ENCODE results near the gene SRSF3. TPM values are rescaled to one million over a fixed set of nuclear protein-coding genes. Genes with fewer than 3 reads are reported as not detected.
"Not testable (repeated sequence)": the region's sequence is repeated elsewhere in the genome, so short reads cannot be mapped to it uniquely, and the experiment has no call there.

The SRSF3 gene
- total RNA-seq, 2 donors from 2014 or later, result 88.5 to 120 TPM

DNA sequence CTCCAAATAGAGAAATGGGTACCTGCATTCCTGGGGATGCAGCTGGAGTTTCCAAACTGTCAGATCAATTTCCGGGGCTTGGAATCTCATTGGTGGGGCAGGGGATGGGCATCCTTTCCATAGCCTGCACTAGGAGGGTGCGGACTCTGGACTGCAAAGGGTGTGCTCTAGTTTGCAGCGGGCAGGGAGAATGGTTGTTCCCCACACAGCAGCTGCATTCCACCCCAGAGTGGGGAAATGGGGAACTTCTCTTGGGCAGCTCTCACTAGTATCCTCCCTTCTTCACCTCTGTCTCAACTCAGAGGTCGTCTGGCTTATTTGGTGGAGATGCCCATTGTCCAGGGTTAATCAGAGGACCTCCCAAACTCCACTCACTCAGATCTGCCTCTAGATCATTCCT lies 49.8 kb downstream of the SRSF3 start:
- DNase-seq (ENCODE audit: low spot score), result no peak
- H3K27ac ChIP-seq, result no peak overlapping the region
- H3K36me3 ChIP-seq, result no peaks in the 10 kb centered on the region
- TF ChIP-seq, protein P1, sequence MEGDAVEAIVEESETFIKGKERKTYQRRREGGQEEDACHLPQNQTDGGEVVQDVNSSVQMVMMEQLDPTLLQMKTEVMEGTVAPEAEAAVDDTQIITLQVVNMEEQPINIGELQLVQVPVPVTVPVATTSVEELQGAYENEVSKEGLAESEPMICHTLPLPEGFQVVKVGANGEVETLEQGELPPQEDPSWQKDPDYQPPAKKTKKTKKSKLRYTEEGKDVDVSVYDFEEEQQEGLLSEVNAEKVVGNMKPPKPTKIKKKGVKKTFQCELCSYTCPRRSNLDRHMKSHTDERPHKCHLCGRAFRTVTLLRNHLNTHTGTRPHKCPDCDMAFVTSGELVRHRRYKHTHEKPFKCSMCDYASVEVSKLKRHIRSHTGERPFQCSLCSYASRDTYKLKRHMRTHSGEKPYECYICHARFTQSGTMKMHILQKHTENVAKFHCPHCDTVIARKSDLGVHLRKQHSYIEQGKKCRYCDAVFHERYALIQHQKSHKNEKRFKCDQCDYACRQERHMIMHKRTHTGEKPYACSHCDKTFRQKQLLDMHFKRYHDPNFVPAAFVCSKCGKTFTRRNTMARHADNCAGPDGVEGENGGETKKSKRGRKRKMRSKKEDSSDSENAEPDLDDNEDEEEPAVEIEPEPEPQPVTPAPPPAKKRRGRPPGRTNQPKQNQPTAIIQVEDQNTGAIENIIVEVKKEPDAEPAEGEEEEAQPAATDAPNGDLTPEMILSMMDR (IDR thresholded peaks at IDR 0.05), result no peak
- H3K9me3 ChIP-seq, result no peaks in the 10 kb centered on the region
- H3K4me1 ChIP-seq (ENCODE audit: control insufficient read depth in 1 of 2, low read depth in 2 of 2), result peaks cover 12 to 15% of the 10 kb centered on the region in 2 donors
- H3K27me3 ChIP-seq (replicated peaks; ENCODE audit: insufficient read depth), result no peaks in the 10 kb centered on the region
- ATAC-seq (ENCODE audit: insufficient number of reproducible peaks, low FRiP score, low read depth), result no peak
- no peak overlapping the region for H3K4me3 ChIP-seq

DNA sequence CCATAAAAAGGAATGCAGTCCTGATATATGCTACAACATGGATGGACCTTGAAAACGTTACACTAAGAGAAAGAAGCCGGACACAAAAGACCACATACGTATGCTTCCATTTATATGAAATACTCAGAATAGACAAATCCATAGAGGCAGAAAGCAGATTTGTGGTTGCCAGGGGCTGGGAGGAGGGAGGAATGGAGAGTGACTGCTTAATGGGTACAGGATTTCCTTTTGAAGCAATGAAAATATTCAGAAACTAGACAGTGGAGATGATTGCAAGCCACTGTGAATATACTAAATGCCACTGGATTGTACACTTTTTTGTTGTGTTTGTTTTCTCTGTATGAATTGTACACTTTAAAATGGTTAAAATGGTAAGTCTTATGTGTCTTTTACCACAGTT lies 54.9 kb downstream of the SRSF3 start:
- Histone ChIP-seq H3K27ac (no peak overlapping the region), H3K27me3 (replicated peaks; ENCODE audit: insufficient read depth) (no peaks in the 10 kb centered on the region), H3K4me3 (no peak overlapping the region), H3K9me3 (no peaks in the 10 kb centered on the region), H3K36me3 (no peaks in the 10 kb centered on the region), H3K4me1 (ENCODE audit: control insufficient read depth in 1 of 2, low read depth in 2 of 2) (peaks cover 0 to under 1% of the 10 kb centered on the region in 2 donors)
- DNase-seq (ENCODE audit: low spot score) (no peak), ATAC-seq (ENCODE audit: insufficient number of reproducible peaks, low FRiP score, low read depth) (no peak)
- TF ChIP-seq, protein P1 (IDR thresholded peaks at IDR 0.05), result no peak

DNA sequence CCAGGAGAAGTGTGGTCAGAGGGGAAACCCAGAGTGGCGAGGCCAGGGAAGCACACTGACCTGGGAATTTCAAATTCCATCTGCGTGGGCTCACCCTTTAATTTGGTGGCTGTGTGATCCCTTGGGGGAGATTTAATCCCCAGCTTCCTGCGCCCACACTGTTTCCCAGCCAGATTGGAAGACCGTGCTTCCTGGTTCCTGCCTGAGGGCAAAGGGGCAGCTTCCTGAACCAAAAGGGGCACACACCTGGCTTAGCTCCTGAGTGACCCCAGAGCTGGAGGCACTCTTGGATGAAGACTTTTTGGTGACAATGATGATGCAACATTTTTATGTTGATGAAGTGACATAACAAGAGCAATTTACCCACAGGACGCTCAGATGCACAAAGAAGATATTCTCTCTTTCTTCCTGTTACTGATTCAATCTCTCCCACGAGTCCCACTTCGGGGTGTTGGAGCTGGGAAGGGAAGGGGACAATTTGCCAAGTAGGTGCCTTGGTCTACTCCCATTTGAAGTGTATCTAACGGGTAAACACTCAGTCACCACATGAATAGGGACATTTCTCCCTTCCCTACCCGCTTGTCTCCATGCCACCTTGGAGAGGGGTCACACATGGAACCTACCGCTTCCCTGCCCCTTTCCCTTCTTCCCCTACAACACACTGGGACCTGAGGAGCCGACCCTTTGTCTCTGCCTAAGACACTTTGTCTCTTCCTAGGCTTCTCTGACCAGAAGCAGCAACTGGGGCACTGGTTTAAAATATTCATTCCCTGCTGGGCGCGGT lies 55.7 kb downstream of the SRSF3 start:
- no peak for ATAC-seq (ENCODE audit: insufficient number of reproducible peaks, low FRiP score, low read depth)
- Histone ChIP-seq H3K36me3 (no peaks in the 10 kb centered on the region), H3K4me3 (no peak overlapping the region), H3K9me3 (no peaks in the 10 kb centered on the region), H3K27me3 (replicated peaks; ENCODE audit: insufficient read depth) (no peaks in the 10 kb centered on the region), H3K27ac (no peak overlapping the region), H3K4me1 (ENCODE audit: control insufficient read depth in 1 of 2, low read depth in 2 of 2) (no peaks in the 10 kb centered on the region)
- TF ChIP-seq, protein P1 (IDR thresholded peaks at IDR 0.05), result no peak
- no peak for DNase-seq (ENCODE audit: low spot score)

DNA sequence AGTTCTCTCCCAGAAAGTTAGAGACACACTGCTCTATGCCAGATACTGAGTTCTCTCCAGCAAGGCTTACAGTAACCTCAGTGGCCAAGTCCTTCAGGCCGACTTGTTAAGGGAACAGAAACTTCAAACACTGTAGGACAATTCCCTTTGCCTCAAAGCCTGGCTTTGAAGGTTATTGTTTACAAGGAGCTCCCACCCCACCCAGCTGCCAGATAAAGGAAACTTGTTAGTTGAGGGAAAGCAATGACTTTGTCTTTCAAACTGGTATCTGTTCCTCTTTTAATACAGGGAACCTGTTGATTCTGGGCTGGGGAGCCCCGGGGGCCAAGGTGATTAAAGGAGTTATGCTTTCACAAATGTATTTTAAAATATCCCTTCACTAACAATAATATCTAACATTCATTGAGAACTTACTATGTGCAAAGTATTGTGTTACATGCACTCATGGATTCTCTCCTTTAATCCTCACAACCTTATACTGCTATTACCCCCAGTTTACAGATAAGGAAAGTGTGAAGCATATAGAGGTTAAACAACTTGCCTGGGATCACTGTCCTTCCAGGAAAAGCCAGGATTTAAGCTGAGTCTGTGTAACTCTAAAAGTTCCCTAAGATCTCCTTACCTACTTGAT lies 56.8 kb downstream of the SRSF3 start:
- TF ChIP-seq, protein P1 (IDR thresholded peaks at IDR 0.05), result no peak
- H3K9me3 ChIP-seq, result no peaks in the 10 kb centered on the region
- ATAC-seq (ENCODE audit: insufficient number of reproducible peaks, low FRiP score, low read depth), result no peak
- H3K4me1 ChIP-seq (ENCODE audit: control insufficient read depth in 1 of 2, low read depth in 2 of 2), result no peaks in the 10 kb centered on the region
- H3K27me3 ChIP-seq (replicated peaks; ENCODE audit: insufficient read depth), result no peaks in the 10 kb centered on the region
- H3K27ac ChIP-seq, result no peak overlapping the region
- H3K36me3 ChIP-seq, result no peaks in the 10 kb centered on the region
- DNase-seq (ENCODE audit: low spot score), result no peak
- H3K4me3 ChIP-seq, result no peak overlapping the region

DNA sequence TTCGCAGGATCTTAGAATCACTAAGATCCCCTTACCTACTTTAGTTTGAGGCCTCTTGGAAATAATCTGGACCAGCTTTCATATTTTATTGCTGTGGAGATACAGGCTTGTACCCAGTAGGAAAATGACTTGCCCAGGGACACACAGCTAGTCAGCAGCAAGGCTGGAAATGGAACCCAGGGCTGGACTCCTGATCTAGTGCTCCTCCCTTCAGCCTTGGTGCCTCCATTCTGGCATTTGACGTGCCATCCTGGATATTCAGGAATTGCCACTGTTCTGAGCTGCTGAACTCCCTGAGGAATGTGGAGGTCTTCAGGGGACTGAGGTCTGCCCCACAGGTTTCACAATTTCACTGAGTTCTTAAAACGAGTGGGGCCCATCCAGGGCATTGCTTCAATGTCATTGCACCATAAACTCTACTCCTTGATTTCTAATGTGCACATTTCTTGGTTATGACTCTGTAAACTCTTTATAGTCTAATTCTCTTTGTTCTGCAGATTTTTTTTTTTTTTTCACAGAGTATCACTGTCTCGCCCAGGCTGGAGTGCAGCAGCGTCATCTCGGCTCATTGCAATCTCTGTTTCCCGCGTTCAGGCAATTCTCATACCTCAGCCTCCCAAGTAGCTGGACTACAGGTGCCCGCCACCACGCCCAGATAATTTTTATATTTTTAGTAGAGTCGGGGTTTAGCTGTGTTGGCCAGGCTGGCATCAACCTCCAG lies 57.7 kb downstream of the SRSF3 start:
- no peak for DNase-seq (ENCODE audit: low spot score)

DNA sequence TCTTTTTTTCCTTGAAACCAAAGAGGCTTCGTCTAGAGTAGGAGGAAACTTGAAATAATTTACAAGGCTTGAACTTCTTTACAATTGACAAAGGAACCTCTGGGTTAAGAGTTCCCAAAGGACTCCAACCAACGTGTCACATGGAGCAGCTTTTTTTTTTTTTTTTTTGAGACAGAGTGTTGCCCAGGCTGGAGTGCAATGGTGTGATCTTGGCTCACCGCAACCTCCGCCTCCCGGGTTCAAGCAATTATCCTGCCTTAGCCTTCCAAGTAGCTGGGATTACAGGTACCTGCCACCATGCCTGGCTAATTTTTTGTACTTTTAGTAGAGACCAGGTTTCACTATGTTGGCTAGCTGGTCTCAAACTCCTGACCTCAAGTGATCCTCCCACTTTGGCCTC lies 60.3 kb downstream of the SRSF3 start:
- H3K9me3 ChIP-seq; H3K27me3 ChIP-seq (replicated peaks; ENCODE audit: insufficient read depth); H3K27ac ChIP-seq; DNase-seq (ENCODE audit: low spot score); ATAC-seq (ENCODE audit: insufficient number of reproducible peaks, low FRiP score, low read depth); H3K36me3 ChIP-seq; H3K4me3 ChIP-seq; H3K4me1 ChIP-seq (ENCODE audit: control insufficient read depth in 1 of 2, low read depth in 2 of 2): not testable (repeated sequence)

More for the DNA sequence above, 57.7 kb downstream of the SRSF3 start:
- ATAC-seq (ENCODE audit: insufficient number of reproducible peaks, low FRiP score, low read depth), result no peak
- TF ChIP-seq, protein P1 (IDR thresholded peaks at IDR 0.05), result no peak
- Histone ChIP-seq H3K36me3 (no peaks in the 10 kb centered on the region), H3K4me1 (ENCODE audit: control insufficient read depth in 1 of 2, low read depth in 2 of 2) (no peaks in the 10 kb centered on the region), H3K27ac (no peak overlapping the region), H3K9me3 (no peaks in the 10 kb centered on the region), H3K4me3 (no peak overlapping the region), H3K27me3 (replicated peaks; ENCODE audit: insufficient read depth) (no peaks in the 10 kb centered on the region)
